Rectal smooth muscle tissue (tissue), 1 donor: ENCODE data around the gene C17orf67.

Source experiments
- H3K27ac ChIP-seq: one replicate; pipeline ENCODE4 v1.7.0; 2013; ENCODE audit warnings: low read depth, low read length, inconsistent platforms
- H3K27me3 ChIP-seq: one replicate; pipeline ENCODE4 v1.7.0; 2013; ENCODE audit warnings: low read length; ENCODE audit not compliant: control insufficient read depth, insufficient read depth
- H3K36me3 ChIP-seq: one replicate; pipeline ENCODE4 v1.7.0; 2013; ENCODE audit warnings: low read length; ENCODE audit not compliant: control insufficient read depth, insufficient read depth
- H3K4me1 ChIP-seq: one replicate; pipeline ENCODE4 v1.7.0; 2013; ENCODE audit warnings: low read length; ENCODE audit not compliant: control insufficient read depth, insufficient read depth
- H3K4me3 ChIP-seq: one replicate; pipeline ENCODE4 v1.7.0; 2013; ENCODE audit warnings: low read length
- H3K9ac ChIP-seq: one replicate; pipeline ENCODE4 v1.7.0; 2013; ENCODE audit warnings: low read length

C17orf67 gene

GRCh38 chr17:56756536-56756935 lies 77.2 kb downstream of the C17orf67 start:
- Histone ChIP-seq H3K27ac (no peak overlapping the region), H3K4me1 (no peaks in the 10 kb centered on the region), H3K36me3 (no peaks in the 10 kb centered on the region), H3K27me3 (peaks cover 2% of the 10 kb centered on the region), H3K9ac (no peak overlapping the region), H3K4me3 (no peak overlapping the region)

- no peak overlapping the region for H3K9ac ChIP-seq
- no peaks in the 10 kb centered on the region for H3K4me1 ChIP-seq
- no peaks in the 10 kb centered on the region for H3K27me3 ChIP-seq
- H3K27ac ChIP-seq, result no peak overlapping the region
- no peaks in the 10 kb centered on the region for H3K36me3 ChIP-seq
- H3K4me3 ChIP-seq, result no peak overlapping the region
These were observed 78.4 kb downstream of the C17orf67 start for GRCh38 chr17:56755310-56755709.

GRCh38 chr17:56754523-56755208 lies 79.1 kb downstream of the C17orf67 start:
- Histone ChIP-seq H3K4me3 (no peak overlapping the region), H3K36me3 (no peaks in the 10 kb centered on the region), H3K4me1 (no peaks in the 10 kb centered on the region), H3K27me3 (no peaks in the 10 kb centered on the region), H3K9ac (no peak overlapping the region), H3K27ac (no peak overlapping the region)

DNA sequence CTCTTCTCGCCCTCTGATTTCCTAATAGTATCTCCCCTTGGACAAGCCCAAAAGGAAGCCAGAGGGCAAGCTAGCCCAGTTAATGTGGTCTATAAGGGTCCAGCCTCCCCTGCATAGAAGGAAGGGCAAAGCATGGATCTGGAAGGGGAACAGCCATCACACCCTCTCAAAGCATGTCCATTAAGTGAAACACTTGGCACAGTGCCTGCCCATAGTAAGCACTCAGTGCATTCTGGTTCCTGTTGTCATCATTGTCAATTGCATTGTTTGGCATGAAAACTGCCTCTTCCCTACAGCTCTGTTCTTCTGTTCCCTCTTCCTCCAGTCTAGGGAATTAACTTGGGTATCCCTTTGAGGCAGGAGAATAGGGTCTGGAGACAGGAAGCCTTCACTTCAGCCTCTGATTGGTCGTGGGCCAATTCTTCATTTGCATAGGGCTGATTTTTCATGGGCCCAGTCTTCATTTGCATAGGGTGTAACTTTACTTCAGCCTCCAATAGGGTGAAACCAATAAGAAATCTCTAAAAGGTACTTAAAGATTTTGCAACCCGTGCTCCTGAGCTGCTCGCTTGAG lies 81.4 kb downstream of the C17orf67 start:
- Histone ChIP-seq H3K27me3 (no peaks in the 10 kb centered on the region), H3K4me1 (no peaks in the 10 kb centered on the region), H3K27ac (no peak overlapping the region), H3K36me3 (no peaks in the 10 kb centered on the region), H3K9ac (no peak overlapping the region), H3K4me3 (no peak overlapping the region)

DNA sequence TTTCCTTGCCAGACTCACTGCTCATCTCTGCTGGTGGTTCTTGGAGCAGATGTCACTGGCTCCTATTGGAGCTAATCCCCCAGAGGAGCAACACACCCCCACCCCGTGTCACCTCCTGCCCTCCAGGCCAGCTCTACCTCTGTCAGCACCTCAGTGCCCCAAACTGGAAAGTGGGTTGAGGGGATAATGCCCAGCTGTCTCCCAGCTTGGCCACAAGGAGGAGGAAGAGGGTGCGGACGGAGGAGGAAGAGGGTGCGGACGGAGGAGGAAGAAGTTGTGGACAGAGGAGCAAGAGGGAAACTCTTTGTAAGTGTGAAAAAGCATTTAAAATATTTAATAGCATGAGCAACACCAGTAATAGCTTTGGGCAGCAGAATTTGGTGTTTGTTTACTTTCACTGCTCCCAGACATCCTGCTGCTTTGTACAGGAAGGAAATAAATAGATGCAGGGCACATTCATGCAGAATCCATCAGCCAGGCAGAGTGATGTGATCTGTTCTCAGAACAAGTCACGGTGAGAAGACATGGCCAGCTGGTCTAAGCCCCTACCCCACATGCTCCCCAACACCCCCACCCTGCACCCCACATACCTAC lies 82.5 kb downstream of the C17orf67 start:
- no peaks in the 10 kb centered on the region for H3K4me1 ChIP-seq
- no peak overlapping the region for H3K4me3 ChIP-seq
- no peak overlapping the region for H3K9ac ChIP-seq
- no peak overlapping the region for H3K27ac ChIP-seq
- no peaks in the 10 kb centered on the region for H3K36me3 ChIP-seq
- H3K27me3 ChIP-seq, result no peaks in the 10 kb centered on the region

GRCh38 chr17:56744721-56745120 lies 89.0 kb downstream of the C17orf67 start:
- Histone ChIP-seq H3K36me3 (no peaks in the 10 kb centered on the region), H3K27me3 (no peaks in the 10 kb centered on the region), H3K9ac (no peak overlapping the region), H3K4me1 (no peaks in the 10 kb centered on the region), H3K4me3 (no peak overlapping the region), H3K27ac (no peak overlapping the region)

GRCh38 chr17:56742601-56743000 lies 91.1 kb downstream of the C17orf67 start:
- Histone ChIP-seq H3K4me1 (no peaks in the 10 kb centered on the region), H3K27ac (no peak overlapping the region), H3K4me3 (no peak overlapping the region), H3K9ac (no peak overlapping the region), H3K36me3 (no peaks in the 10 kb centered on the region), H3K27me3 (no peaks in the 10 kb centered on the region)
